ENCODE measurements around the gene BCL2A1. TPM values are rescaled to one million over a fixed set of nuclear protein-coding genes. Genes with fewer than 3 reads are reported as not detected.
"Not testable (repeated sequence)": the region's sequence is repeated elsewhere in the genome, so short reads cannot be mapped to it uniquely, and the experiment has no call there.

BCL2A1 gene
- total RNA-seq, 4 donors from 2014 or later, result 3.8 to 21.5 TPM; not detected in 2

DNA sequence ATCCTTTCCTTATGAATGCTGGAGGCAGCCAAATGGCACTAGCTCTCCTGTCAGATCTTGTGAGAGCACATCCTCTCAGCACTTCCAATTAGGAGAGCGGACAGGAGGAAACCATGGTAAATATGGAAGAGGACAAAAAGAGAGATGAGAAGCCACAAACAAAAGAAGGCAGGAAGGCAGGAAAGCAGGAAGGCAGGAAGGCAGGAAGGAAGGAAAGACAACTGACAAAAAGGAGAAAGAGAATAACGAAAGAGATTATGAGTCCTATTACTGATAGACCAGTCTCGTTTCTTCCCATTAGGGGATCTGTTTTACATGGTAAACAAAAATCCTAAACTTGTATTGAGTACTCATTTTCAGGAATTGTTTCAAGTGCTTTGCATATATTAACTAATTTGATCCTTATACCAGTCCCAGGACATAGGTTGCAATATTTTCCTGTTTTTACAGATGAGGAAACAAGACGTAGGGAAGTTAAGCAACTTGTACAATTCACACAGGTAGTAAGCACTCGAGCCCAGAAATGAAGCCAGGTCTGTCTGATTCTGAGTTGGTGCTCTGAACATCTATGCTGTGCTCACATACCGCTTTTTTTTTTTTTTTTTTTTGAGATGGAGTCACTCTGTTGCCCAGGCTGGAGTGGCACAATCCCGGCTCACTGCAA lies 4.2 kb downstream of the BCL2A1 start:
- DNase-seq, result no peak
- Histone ChIP-seq H3K27ac (peak overlapping the region in 1 of 4 donors; percentile 53), H3K9me3 (no peaks in the 10 kb centered on the region)

GRCh38 chr15:79965846-79966630 lies 5.0 kb downstream of the BCL2A1 start:
- no peaks in the 10 kb centered on the region for H3K36me3 ChIP-seq
- DNase-seq, result no peak
- TF ChIP-seq POLR2A (IDR thresholded peaks at IDR 0.05) (no peak), CTCF (IDR thresholded peaks at IDR 0.05) (no peak)
- no peaks in the 10 kb centered on the region for H3K4me1 ChIP-seq
- H3K4me3 ChIP-seq, result no peak overlapping the region
- H3K27ac ChIP-seq, result peak overlapping the region in 1 of 4 donors; percentile 53
- H3K9me3 ChIP-seq, result no peaks in the 10 kb centered on the region
- H3K27me3 ChIP-seq, result no peaks in the 10 kb centered on the region

More for the DNA sequence above, 4.2 kb downstream of the BCL2A1 start:
- Histone ChIP-seq H3K4me3 (no peak overlapping the region), H3K27me3 (no peaks in the 10 kb centered on the region), H3K4me1 (no peaks in the 10 kb centered on the region), H3K36me3 (no peaks in the 10 kb centered on the region)
- no peak for TF ChIP-seq CTCF (IDR thresholded peaks at IDR 0.05)
- no peak for TF ChIP-seq POLR2A (IDR thresholded peaks at IDR 0.05)

GRCh38 chr15:79964232-79964805 lies 6.7 kb downstream of the BCL2A1 start:
- no peak for DNase-seq
- H3K27ac ChIP-seq, result no peak overlapping the region
- no peak for TF ChIP-seq CTCF (IDR thresholded peaks at IDR 0.05)
- TF ChIP-seq POLR2A (IDR thresholded peaks at IDR 0.05), result no peak

GRCh38 chr15:79962921-79963320 lies 8.1 kb downstream of the BCL2A1 start:
- not testable (repeated sequence) for H3K36me3 ChIP-seq, H3K4me3 ChIP-seq, H3K27me3 ChIP-seq, H3K4me1 ChIP-seq, H3K27ac ChIP-seq, H3K9me3 ChIP-seq, DNase-seq

More at GRCh38 chr15:79964232-79964805, 6.7 kb downstream of the BCL2A1 start:
- H3K9me3 ChIP-seq, result no peaks in the 10 kb centered on the region
- H3K4me3 ChIP-seq, result no peak overlapping the region
- no peaks in the 10 kb centered on the region for H3K4me1 ChIP-seq
- no peaks in the 10 kb centered on the region for H3K36me3 ChIP-seq
- H3K27me3 ChIP-seq, result no peaks in the 10 kb centered on the region

DNA sequence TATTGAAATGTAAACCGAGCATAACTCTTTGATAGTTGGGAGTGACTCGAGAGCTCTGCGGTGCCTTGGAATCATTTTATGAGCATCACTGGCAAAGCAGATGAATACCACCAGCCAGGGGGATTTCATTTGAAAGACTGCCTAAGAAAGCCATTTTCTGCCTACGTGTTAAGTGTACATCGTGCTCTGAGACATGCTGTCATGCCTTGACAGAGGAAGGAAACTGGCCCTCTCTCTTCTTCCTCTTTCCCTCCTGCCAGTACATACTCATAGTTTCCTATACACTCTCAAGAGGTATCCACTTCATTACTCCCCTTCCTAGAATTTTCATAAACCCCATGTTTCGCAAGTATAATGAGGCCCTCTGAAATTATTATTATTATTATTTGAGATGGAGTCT lies 8.8 kb downstream of the BCL2A1 start:
- Histone ChIP-seq H3K27me3 (no peaks in the 10 kb centered on the region), H3K4me3 (no peak overlapping the region), H3K36me3 (no peaks in the 10 kb centered on the region), H3K27ac (peak overlapping the region in 1 of 4 donors; percentile 29), H3K4me1 (no peaks in the 10 kb centered on the region), H3K9me3 (no peaks in the 10 kb centered on the region)
- DNase-seq, result no peak
- TF ChIP-seq CTCF (IDR thresholded peaks at IDR 0.05), result no peak
- TF ChIP-seq POLR2A (IDR thresholded peaks at IDR 0.05), result no peak
